Osteoblast (primary cell): ENCODE results near the gene OPCML. TPM values are rescaled to one million over a fixed set of nuclear protein-coding genes. Genes with fewer than 3 reads are reported as not detected.

ENCODE experiments used
- DNase-seq: peaks from one replicate; pipeline ENCODE4 v3.0.0; 2011; ENCODE audit warnings: low spot score, mixed read lengths; ENCODE audit not compliant: insufficient read length; ENCODE audit errors: missing footprints
- H2AFZ ChIP-seq: 2 replicates; pipeline ENCODE4 v1.6.0; 2011; ENCODE audit warnings: mild to moderate bottlenecking, low read length
- H3K27ac ChIP-seq: 2 replicates; pipeline ENCODE4 v1.5.1; 2011; ENCODE audit warnings: mild to moderate bottlenecking, low read depth, low read length, moderate library complexity
- H3K27me3 ChIP-seq: 2 replicates; pipeline ENCODE4 v1.6.0; 2012; ENCODE audit warnings: mild to moderate bottlenecking, control low read depth, inconsistent platforms, low read length, moderate library complexity; ENCODE audit not compliant: insufficient read depth
- H3K36me3 ChIP-seq: 2 replicates; pipeline ENCODE4 v1.5.1; 2011; ENCODE audit warnings: mild to moderate bottlenecking, low read length, control low read depth, moderate library complexity; ENCODE audit not compliant: insufficient read depth
- H3K4me1 ChIP-seq: 2 replicates; pipeline ENCODE4 v1.5.1; 2011; ENCODE audit warnings: mild to moderate bottlenecking, low read length, control low read depth, moderate library complexity; ENCODE audit not compliant: insufficient read depth
- H3K4me2 ChIP-seq: 2 replicates; pipeline ENCODE4 v1.6.0; 2011; ENCODE audit warnings: mild to moderate bottlenecking, low read length; ENCODE audit not compliant: insufficient read depth
- H3K4me3 ChIP-seq: fragments of 200-600 bp; sonication (generic); 3 replicates; pipeline ENCODE4 v1.5.1; 2012; ENCODE audit warnings: mild to moderate bottlenecking, low read length, inconsistent platforms; ENCODE audit not compliant: insufficient read depth
- H3K79me2 ChIP-seq: 2 replicates; pipeline ENCODE4 v1.6.0; 2012; ENCODE audit warnings: mild to moderate bottlenecking, low read length, control low read depth, inconsistent platforms; ENCODE audit not compliant: insufficient read depth
- H3K9me3 ChIP-seq: 2 replicates; pipeline ENCODE4 v1.5.1; 2011; ENCODE audit warnings: low read depth, low read length, control low read depth
- H4K20me1 ChIP-seq: 2 replicates; pipeline ENCODE4 v1.6.0; 2012; ENCODE audit warnings: mild to moderate bottlenecking, low read length, control low read depth; ENCODE audit not compliant: insufficient read depth
- CTCF ChIP-seq: IDR thresholded peaks from 2 replicates; pipeline ENCODE4 v1.5.1; 2011; ENCODE audit warnings: mild to moderate bottlenecking, low read depth, low read length, moderate library complexity; ENCODE audit errors: extremely low read depth
- total RNA-seq: library from RNA; depleted of rRNA; stranded (reverse); fragments of >200 nt; gene quantifications from 2 replicates; pipeline ENCODE4 v1.2.3, GENCODE V29; 2012

The OPCML gene
- total RNA-seq, 1 donor: 0.36 TPM

- no peak overlapping the region for H3K4me3 ChIP-seq
- no peaks in the 10 kb centered on the region for H3K4me1 ChIP-seq
- no peak for TF ChIP-seq CTCF
- no peaks in the 10 kb centered on the region for H3K9me3 ChIP-seq
- no peak overlapping the region for H3K4me2 ChIP-seq
- H2AFZ ChIP-seq: no peak overlapping the region
- H3K27me3 ChIP-seq: no peaks in the 10 kb centered on the region
- no peak for DNase-seq
- no peak overlapping the region for H3K27ac ChIP-seq
- no peaks in the 10 kb centered on the region for H4K20me1 ChIP-seq
- H3K36me3 ChIP-seq: no peaks in the 10 kb centered on the region
- H3K79me2 ChIP-seq: no peaks in the 10 kb centered on the region
These were observed 21.8 kb upstream of the OPCML start for GRCh38 chr11:133553885-133554740.

GRCh38 chr11:133552938-133553337 lies 20.6 kb upstream of the OPCML start:
- Histone ChIP-seq H3K79me2 (no peaks in the 10 kb centered on the region), H4K20me1 (no peaks in the 10 kb centered on the region), H3K4me3 (no peak overlapping the region), H3K9me3 (no peaks in the 10 kb centered on the region), H3K27ac (no peak overlapping the region), H3K27me3 (no peaks in the 10 kb centered on the region), H2AFZ (no peak overlapping the region), H3K4me2 (no peak overlapping the region), H3K4me1 (no peaks in the 10 kb centered on the region), H3K36me3 (no peaks in the 10 kb centered on the region)
- DNase-seq: peak; percentile 57
- no peak for TF ChIP-seq CTCF

- H3K4me2 ChIP-seq: no peak overlapping the region
- no peak overlapping the region for H3K4me3 ChIP-seq
- no peaks in the 10 kb centered on the region for H3K9me3 ChIP-seq
- H3K36me3 ChIP-seq: no peaks in the 10 kb centered on the region
- DNase-seq: no peak
- H4K20me1 ChIP-seq: no peaks in the 10 kb centered on the region
- H3K27me3 ChIP-seq: no peaks in the 10 kb centered on the region
- no peak overlapping the region for H3K27ac ChIP-seq
- H2AFZ ChIP-seq: no peak overlapping the region
- no peaks in the 10 kb centered on the region for H3K4me1 ChIP-seq
- no peaks in the 10 kb centered on the region for H3K79me2 ChIP-seq
- no peak for TF ChIP-seq CTCF
These were observed 18.8 kb upstream of the OPCML start for GRCh38 chr11:133551064-133551463.

- no peaks in the 10 kb centered on the region for H3K36me3 ChIP-seq
- no peaks in the 10 kb centered on the region for H3K9me3 ChIP-seq
These were observed 17.5 kb upstream of the OPCML start for GRCh38 chr11:133549826-133550225.

More at GRCh38 chr11:133549826-133550225, 17.5 kb upstream of the OPCML start:
- Histone ChIP-seq H3K4me1 (no peaks in the 10 kb centered on the region), H3K79me2 (no peaks in the 10 kb centered on the region), H4K20me1 (no peaks in the 10 kb centered on the region), H3K27me3 (no peaks in the 10 kb centered on the region), H3K4me2 (no peak overlapping the region), H3K27ac (no peak overlapping the region), H3K4me3 (no peak overlapping the region), H2AFZ (no peak overlapping the region)
- no peak for DNase-seq
- no peak for TF ChIP-seq CTCF
